Measurements from ENCODE around the gene LRP4. TPM values are rescaled to one million over a fixed set of nuclear protein-coding genes. Genes with fewer than 3 reads are reported as not detected.

Gene LRP4
- total and polyA plus RNA-seq, 2 of the 13 experiments (the other 11 are each of a cell fraction or from before 2014, with no cell fraction given): 4.7 to 13.3 TPM

- 92% methylated on average over 2 of the region's 9 CpGs for WGBS (ENCODE audit: low lambda C conversion rate)
- no TSS peak for BruUV-seq (replicated peaks)
- TF ChIP-seq ZNF577 (CRISPR knock-in tag; IDR thresholded peaks at IDR 0.05; ENCODE audit: borderline replicate concordance, low read depth) (no peak), ZHX1 (CRISPR knock-in tag; IDR thresholded peaks at IDR 0.05; ENCODE audit: low read depth) (no peak), PLSCR1 (CRISPR knock-in tag; IDR thresholded peaks at IDR 0.05; ENCODE audit: borderline replicate concordance) (no peak), RORA (CRISPR knock-in tag; IDR thresholded peaks at IDR 0.05) (no peak), PTBP1 (IDR thresholded peaks at IDR 0.05; ENCODE audit: low read depth, low read length, poor library complexity, severe bottlenecking) (no peak), CHD2 (IDR thresholded peaks at IDR 0.05; ENCODE audit: low read depth, low read length) (no peak), PBX3 (CRISPR knock-in tag; IDR thresholded peaks at IDR 0.05; ENCODE audit: borderline replicate concordance) (no peak)
- H3K79me2 ChIP-seq (ENCODE audit: insufficient read depth, low read length): no peaks in the 10 kb centered on the region
- no peak overlapping the region for H3K4me3 ChIP-seq (replicated peaks in 1 of 3; ENCODE audit: insufficient read depth in 1 of 3, low read depth in 2 of 3, low read length in 3 of 3)
- intact Hi-C loops (cut with micrococcal nuclease; ENCODE audit: unreplicated experiment): no loop called here
- no peak overlapping the region for H3K27ac ChIP-seq (ENCODE audit: extremely low read length, insufficient read depth, low read length)
- no peaks in the 10 kb centered on the region for H4K20me1 ChIP-seq (ENCODE audit: insufficient read depth, low read length)
- no peak overlapping the region for H2AFZ ChIP-seq (ENCODE audit: low read length)
- CTCF ChIA-PET (ENCODE audit: low intra/inter-chr PET ratio, low total read pairs): interaction anchor here (1.0 kb wide), 1 partner anchor 261 kb away, joined by 3 read pairs; no protein-coding TSS in a partner anchor
- no peak for ATAC-seq
- no peak overlapping the region for H3K4me2 ChIP-seq (ENCODE audit: low read depth, low read length)
- peaks cover 18 to 46% of the 10 kb centered on the region in 2 experiments for H3K36me3 ChIP-seq (replicated peaks in 1 of 2; ENCODE audit: control insufficient read depth in 1 of 2, insufficient read depth in 2 of 2, low read length in 2 of 2)
- no peak for DNase-seq (ENCODE audit: low spot score)
- H3K4me1 ChIP-seq (ENCODE audit: insufficient read depth, low read length): no peaks in the 10 kb centered on the region
- POLR2A ChIA-PET: no interaction called here
- no peak for FAIRE-seq
- in situ Hi-C loops (cut with HindIII; ENCODE audit: extremely low pct_ligation_motif_present, low pct_unique_long_range_greater_than_20kb): no loop called here
- H3K9ac ChIP-seq (ENCODE audit: insufficient read depth, low read depth, low read length): no peak overlapping the region
- no peaks in the 10 kb centered on the region for H3K27me3 ChIP-seq (ENCODE audit: control insufficient read depth in 1 of 2, insufficient read depth in 2 of 2, low read length in 2 of 2)
- no peaks in the 10 kb centered on the region for H3K9me3 ChIP-seq (ENCODE audit: low read length)
Observed at GRCh38 chr11:46892838-46893237, 25.5 kb downstream of the LRP4 start.

All from HepG2 (cell line).